HG02870 (cell line): Measurements from ENCODE around the gene JAM2.
"Not testable (repeated sequence)": the region's sequence is repeated elsewhere in the genome, so short reads cannot be mapped to it uniquely, and the experiment has no call there.

Experiments
- ATAC-seq: cut with Tn5 transposase; IDR thresholded peaks from one replicate; pipeline ENCODE4 v1.9.1; 2021; ENCODE audit warnings: mild to moderate bottlenecking, moderate library complexity; ENCODE audit not compliant: unreplicated experiment

Gene JAM2

GRCh38 chr21:25643486-25643885, 4.4 kb downstream of the JAM2 start:
- ATAC-seq: no peak

DNA sequence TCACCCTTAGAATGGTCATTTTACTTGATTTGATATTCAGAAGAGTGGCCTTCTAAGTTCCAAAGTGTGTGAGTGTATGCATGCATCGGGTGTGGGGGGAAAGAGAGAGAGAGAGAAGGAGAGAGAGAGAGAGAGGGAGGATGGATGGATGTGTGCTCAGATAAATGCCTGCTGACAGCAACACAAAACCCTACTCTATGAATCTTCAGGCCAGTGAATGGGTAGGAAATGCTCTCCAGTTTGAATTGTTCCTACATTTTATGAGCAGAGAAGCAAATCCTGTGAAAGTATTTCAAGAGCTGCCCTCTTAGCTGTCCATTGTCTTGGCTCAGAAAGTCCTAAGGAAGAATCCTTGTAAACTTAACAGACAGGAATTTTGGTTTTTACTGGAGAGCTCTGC, 7.4 kb downstream of the JAM2 start:
- no peak for ATAC-seq

GRCh38 chr21:25647647-25648046, 8.6 kb downstream of the JAM2 start:
- no peak for ATAC-seq

DNA sequence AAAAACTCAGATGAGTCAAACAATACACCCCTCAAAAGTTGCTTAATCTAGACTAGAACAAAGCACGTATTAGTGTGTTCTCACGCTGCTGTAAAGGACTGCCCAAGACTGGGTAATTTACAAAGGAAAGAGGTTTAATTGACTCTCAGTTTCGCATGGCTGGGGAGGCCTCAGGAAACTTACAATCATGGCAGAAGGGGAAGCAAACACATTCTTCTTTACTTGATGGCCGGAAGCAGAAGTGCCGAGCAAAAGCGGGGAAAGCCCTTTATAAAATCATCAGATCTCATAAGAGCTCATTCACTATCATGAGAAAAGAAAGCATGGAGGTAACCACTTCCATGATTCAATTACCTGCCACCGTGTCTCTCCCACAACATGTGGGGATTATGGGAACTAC, 10.1 kb downstream of the JAM2 start:
- ATAC-seq: no peak

DNA sequence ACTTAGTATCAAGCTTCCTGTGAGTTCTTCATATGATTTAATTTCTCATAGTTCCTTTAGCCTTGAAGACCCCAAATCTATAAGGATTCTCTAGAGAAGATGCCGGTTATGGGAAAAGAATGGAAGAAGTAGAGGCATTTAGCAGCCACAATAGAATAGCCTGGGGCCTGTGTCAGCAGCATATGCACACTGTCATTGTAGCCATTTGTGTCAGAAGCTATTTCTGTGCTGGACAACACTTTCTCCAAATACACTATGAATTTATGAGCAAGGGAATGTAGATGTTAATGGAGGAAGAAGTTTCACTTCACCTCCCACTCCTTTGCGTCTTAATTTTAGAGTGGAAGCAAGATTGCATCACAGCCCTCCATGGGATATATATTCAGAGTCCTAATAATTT, 17.4 kb downstream of the JAM2 start:
- no peak for ATAC-seq

DNA sequence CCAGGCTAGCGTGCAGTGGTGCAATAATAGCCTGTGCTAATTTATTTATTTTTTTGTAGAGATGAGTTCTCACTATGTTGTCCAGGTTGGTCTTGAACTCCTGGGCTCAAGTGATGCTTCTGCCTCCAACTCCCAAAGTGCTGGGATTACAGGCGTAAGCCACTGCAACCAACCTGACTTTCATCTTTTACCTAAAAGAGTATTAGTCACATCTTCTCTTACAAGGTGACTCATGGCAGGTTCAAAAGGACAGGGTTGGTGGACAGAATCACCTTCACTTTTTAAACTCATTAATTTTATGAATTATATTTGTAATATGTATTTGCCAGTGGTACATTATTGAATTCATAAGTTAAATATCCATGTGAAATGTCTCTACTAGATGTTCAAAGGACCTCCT, 18.1 kb downstream of the JAM2 start:
- no peak for ATAC-seq

- ATAC-seq: no peak
These were observed 19.5 kb downstream of the JAM2 start for GRCh38 chr21:25658427-25659035.

DNA sequence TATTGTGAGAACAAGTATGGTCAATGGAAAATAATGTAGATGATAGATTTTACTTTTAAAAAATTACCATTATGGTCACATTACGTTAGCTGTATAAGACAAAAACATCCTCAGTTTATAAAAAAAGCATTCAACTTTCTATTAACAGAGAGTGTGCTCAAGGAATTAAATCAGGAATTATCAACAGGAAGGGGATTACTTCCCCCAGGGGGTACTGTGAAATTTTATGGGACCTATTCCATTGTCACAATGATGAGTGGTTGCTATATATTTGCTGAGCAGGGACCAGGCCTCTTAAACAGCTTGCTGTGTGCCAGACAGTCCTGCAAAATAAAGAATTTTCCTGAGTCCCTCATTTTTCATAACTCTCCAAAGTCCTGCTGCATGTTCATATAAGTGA, 21.2 kb downstream of the JAM2 start:
- ATAC-seq: no peak

DNA sequence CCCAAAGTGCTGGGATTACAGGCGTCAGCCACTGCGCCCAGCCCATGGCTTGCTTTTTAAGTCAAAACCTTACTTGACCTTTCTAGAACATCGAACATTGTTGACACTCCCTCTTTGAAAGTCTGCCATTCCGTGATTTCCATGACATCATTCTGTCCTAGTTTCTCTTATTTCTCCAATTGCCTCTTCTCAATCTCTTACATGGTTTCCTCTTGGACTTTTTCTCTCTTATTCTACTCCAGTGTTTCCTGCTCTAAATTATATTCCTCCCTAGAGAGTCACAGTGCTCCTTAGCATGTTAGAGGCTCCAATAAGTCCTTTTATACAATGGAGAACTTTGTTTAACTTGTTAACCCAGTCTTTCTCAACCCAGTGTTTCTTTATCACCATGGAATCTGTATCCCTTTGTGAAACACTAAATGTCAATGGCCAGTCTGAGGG, 25.5 kb downstream of the JAM2 start:
- no peak for ATAC-seq

DNA sequence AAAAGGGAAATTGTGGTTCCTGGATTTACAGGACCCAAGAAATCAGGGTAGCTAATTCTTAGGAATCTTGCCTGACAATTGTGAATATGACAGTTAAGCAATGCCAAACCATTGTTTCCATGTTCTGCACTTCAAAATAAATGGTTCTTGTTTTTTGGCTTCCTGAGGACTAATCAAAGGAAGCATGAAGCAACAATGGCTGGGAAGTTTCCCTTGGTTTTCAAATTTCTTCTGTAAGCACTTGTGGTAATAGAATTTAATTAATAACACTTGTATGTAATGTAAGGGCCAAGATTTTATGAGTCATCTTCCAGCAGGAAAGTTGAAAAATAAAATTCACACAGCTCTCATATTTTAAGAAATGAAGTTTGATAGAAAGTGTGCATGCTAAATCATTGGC, 31.7 kb downstream of the JAM2 start:
- ATAC-seq: no peak

- ATAC-seq: no peak
These were observed 37.4 kb downstream of the JAM2 start for GRCh38 chr21:25676451-25676850.

- no peak for ATAC-seq
These were observed 43.3 kb downstream of the JAM2 start for GRCh38 chr21:25682382-25682781.

GRCh38 chr21:25687787-25688186, 48.7 kb downstream of the JAM2 start:
- ATAC-seq: no peak

GRCh38 chr21:25688275-25689155, 49.5 kb downstream of the JAM2 start:
- no peak for ATAC-seq

DNA sequence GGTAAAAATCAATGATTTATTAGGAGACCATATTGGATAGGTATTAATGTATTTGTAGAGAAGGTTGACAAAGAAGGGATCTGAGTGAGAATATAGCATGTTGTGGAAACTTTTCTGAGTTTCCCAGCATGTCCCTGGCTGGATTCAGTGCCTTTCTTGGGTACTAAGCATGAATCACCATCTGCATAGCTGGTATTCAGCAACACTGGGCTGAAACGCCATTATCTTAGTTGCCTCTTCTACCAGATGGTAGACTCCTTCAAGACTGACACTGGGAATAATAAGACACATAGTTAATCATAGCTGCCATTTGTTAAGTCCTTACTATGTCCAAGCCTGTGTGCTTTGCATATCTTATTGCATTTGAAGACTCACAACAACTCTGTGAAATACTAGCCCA, 50.2 kb downstream of the JAM2 start:
- no peak for ATAC-seq

- no peak for ATAC-seq
These were observed 52.9 kb downstream of the JAM2 start for GRCh38 chr21:25691976-25692375.

GRCh38 chr21:25695461-25695860, 56.4 kb downstream of the JAM2 start:
- ATAC-seq: not testable (repeated sequence)

DNA sequence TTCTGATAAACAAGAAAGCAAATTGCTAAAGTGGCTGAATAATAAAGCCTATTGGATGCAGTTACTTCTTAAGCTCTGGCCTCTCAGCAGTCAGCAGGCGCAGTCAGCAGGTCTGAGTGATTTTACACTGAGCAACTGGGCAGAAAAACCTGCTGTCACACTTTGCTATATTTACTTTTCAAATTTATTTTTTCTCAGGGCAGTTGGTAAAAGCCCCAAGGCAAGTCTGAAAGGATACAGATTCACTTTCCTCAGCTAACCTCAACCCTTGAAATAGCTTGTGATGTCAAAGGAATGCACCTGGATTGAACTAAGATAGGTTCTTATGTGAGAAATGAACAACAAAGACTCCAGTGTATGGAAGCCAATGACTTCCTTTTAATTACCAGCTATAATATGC, 61.7 kb downstream of the JAM2 start:
- ATAC-seq: no peak

DNA sequence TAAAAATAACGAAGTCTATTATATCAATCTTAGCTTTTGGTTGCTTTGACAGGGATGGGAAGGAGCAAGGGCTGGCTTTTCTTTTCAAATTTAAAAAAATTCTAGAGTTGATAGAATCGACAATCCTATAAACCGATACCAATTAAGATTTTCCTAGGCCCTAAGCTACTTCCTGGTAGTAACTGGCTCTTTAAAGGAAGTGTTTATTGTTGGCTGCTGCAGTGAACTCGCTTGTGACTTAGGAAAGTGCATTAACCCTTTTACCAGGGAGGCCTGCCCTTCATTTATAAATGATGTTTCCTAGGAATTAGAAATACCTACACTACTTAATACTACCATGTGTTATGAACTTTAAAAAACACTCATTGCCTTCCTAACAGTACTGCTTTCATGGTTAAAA, 62.5 kb downstream of the JAM2 start:
- no peak for ATAC-seq

DNA sequence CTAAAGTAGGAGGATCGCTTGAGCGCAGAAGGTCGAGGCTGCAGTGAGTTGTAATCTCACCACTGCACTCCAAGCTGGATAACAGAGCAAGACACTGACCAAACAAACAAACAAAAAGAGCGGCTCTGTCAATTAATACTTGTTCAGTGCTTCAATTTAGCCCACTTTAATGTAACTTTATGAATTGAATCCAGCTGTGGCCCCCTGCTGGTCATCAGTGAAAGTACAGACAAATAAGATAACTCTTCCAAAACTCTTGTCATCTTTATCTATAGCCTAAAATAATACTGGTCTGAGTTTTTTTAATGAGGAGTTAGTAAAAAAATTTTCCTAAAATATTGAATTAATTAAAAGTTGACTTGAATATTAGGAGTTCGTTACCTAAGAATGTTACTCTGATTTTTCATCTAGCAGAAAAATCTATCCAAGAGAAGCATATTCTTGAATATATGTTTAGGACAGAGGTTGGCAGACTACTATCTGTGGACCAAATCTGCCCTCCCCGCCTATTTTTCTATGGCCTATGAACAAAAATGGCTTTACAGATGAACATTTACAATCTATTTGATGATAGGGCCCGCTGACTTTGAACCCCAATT, 69.5 kb downstream of the JAM2 start:
- no peak for ATAC-seq

DNA sequence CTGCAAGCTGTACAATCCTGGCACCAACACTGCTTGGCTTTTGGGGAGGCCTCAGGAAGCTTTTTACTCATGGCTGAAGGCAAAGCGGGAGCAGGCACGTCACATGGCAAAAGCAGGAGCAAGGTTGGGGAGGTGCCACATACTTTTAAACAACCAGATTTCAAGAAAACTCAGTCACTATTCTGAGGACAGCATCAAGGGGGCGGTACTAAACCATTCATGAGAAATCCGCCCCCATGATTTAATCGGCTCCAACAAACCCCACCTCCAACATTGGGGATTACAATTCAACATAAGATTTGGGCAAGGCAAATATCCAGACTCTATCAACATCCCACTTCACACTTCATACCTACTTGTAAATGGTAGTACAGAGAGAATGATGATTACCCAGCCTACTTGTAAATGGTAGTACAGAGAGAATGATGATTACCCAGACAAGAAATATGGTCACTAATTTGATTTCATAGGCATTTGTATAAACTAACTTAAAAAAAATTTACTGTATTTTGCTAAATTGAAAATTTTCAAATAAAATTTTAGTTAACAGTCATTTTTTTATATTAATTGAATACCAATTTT, 70.7 kb downstream of the JAM2 start:
- no peak for ATAC-seq

DNA sequence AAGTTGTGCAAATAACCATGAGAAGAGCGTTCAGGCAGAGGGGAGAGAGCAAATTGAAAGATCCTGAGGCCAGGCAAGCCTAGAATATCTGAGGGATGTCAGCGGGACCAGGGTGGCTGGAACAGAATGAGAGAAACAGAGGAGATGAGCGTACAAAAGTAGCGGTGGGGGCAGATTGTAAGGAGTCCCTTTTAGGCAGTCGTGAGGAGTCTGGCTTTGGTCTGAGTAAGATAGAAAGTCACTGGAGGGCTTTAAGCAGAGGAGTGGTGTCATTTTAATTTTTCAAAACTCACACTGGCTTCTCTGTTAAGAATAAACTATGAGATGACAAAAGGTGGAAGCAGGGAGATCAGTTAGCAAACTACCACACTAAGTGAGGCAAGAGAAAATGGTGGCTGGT, 71.5 kb downstream of the JAM2 start:
- no peak for ATAC-seq
